ENCODE data around the gene MLYCD. TPM values are rescaled to one million over a fixed set of nuclear protein-coding genes. Genes with fewer than 3 reads are reported as not detected.

MLYCD gene
- 3.3 TPM for total RNA-seq

- DNase-seq (ENCODE audit: low spot score in 2 of 2) = peak; percentile 96 to 97
- no peak for FAIRE-seq
These were observed at the start of gene MLYCD for GRCh38 chr16:83898463-83899271. TSS of gene MLYCD (plus strand) at chr16:83899115. CDS start at chr16:83899145, 30 bp downstream.

GRCh38 chr16:83849421-83849820 lies 49.5 kb upstream of the MLYCD start:
- DNase-seq (ENCODE audit: low spot score in 2 of 2) (no peak), FAIRE-seq (no peak)

GRCh38 chr16:83850947-83851346 lies 48.0 kb upstream of the MLYCD start:
- no peak for DNase-seq (ENCODE audit: low spot score in 2 of 2)

GRCh38 chr16:83851473-83851872 lies 47.4 kb upstream of the MLYCD start:
- DNase-seq (ENCODE audit: low spot score in 2 of 2) = no peak
- FAIRE-seq = no peak

More at GRCh38 chr16:83850947-83851346, 48.0 kb upstream of the MLYCD start:
- no peak for FAIRE-seq

GRCh38 chr16:83852774-83853173 lies 46.1 kb upstream of the MLYCD start:
- no peak for FAIRE-seq
- no peak for DNase-seq (ENCODE audit: low spot score in 2 of 2)

GRCh38 chr16:83853834-83854233 lies 45.1 kb upstream of the MLYCD start:
- FAIRE-seq (no peak), DNase-seq (ENCODE audit: low spot score in 2 of 2) (no peak)

- FAIRE-seq = no peak
These were observed 44.5 kb upstream of the MLYCD start for GRCh38 chr16:83854420-83854819.

GRCh38 chr16:83856792-83857191 lies 42.1 kb upstream of the MLYCD start:
- no peak for FAIRE-seq
- no peak for DNase-seq (ENCODE audit: low spot score in 2 of 2)

More at GRCh38 chr16:83854420-83854819, 44.5 kb upstream of the MLYCD start:
- no peak for DNase-seq (ENCODE audit: low spot score in 2 of 2)

GRCh38 chr16:83859265-83859664 lies 39.6 kb upstream of the MLYCD start:
- no peak for DNase-seq (ENCODE audit: low spot score in 2 of 2)
- no peak for FAIRE-seq

- no peak for DNase-seq (ENCODE audit: low spot score in 2 of 2)
- no peak for FAIRE-seq
These were observed 36.3 kb upstream of the MLYCD start for GRCh38 chr16:83862661-83863060.

GRCh38 chr16:83863682-83864081 lies 35.2 kb upstream of the MLYCD start:
- FAIRE-seq (no peak), DNase-seq (ENCODE audit: low spot score in 2 of 2) (no peak)

- FAIRE-seq = no peak
- no peak for DNase-seq (ENCODE audit: low spot score in 2 of 2)
These were observed 28.1 kb upstream of the MLYCD start for GRCh38 chr16:83870830-83871229.

- FAIRE-seq (no peak), DNase-seq (ENCODE audit: low spot score in 2 of 2) (peak in 1 of 2 donors; percentile 43)
These were observed 20.1 kb upstream of the MLYCD start for GRCh38 chr16:83878838-83879237.

GRCh38 chr16:83882163-83882885 lies 16.6 kb upstream of the MLYCD start:
- DNase-seq (ENCODE audit: low spot score in 2 of 2) (no peak), FAIRE-seq (no peak)

GRCh38 chr16:83886199-83886971 lies 12.5 kb upstream of the MLYCD start:
- FAIRE-seq = no peak

GRCh38 chr16:83887080-83887479 lies 11.8 kb upstream of the MLYCD start:
- DNase-seq (ENCODE audit: low spot score in 2 of 2) (no peak), FAIRE-seq (peak; percentile 31)

More at GRCh38 chr16:83886199-83886971, 12.5 kb upstream of the MLYCD start:
- DNase-seq (ENCODE audit: low spot score in 2 of 2) = no peak

GRCh38 chr16:83887564-83887963 lies 11.4 kb upstream of the MLYCD start:
- DNase-seq (ENCODE audit: low spot score in 2 of 2) (no peak), FAIRE-seq (no peak)

- FAIRE-seq (no peak), DNase-seq (ENCODE audit: low spot score in 2 of 2) (no peak)
These were observed 10.3 kb upstream of the MLYCD start for GRCh38 chr16:83888672-83889044.

GRCh38 chr16:83890359-83890758 lies 8.6 kb upstream of the MLYCD start:
- no peak for FAIRE-seq
- no peak for DNase-seq (ENCODE audit: low spot score in 2 of 2)

GRCh38 chr16:83891742-83892141 lies 7.2 kb upstream of the MLYCD start:
- FAIRE-seq (no peak), DNase-seq (ENCODE audit: low spot score in 2 of 2) (no peak)

- FAIRE-seq (no peak), DNase-seq (ENCODE audit: low spot score in 2 of 2) (no peak)
These were observed 3.7 kb upstream of the MLYCD start for GRCh38 chr16:83895243-83895642.

All from frontal cortex (tissue), 4 donors.